BJ (cell line): ENCODE data around the gene SIPA1L3. TPM values are rescaled to one million over a fixed set of nuclear protein-coding genes. Genes with fewer than 3 reads are reported as not detected.

Experiments
- CTCF ChIA-PET: fragments of 350-600 bp; formaldehyde crosslinking; extraction: SDS; loops from one replicate; lab custom pipeline; 2021; ENCODE audit warnings: antibody characterized with exemption, inconsistent platforms; lab: Yijun Ruan, JAX
- POLR2A ChIA-PET: fragments of 300-600 bp; sonication (Branson Sonifier 250); formaldehyde crosslinking; extraction: SDS; loops from one replicate; lab custom pipeline; 2021; ENCODE audit warnings: antibody characterized with exemption; lab: Charles Lee
- DNase-seq: peaks from one replicate; pipeline ENCODE4 v3.0.0-alpha.2; 2011; ENCODE audit warnings: low read depth
- H3K27me3 ChIP-seq: 2 replicates; pipeline ENCODE4 v1.6.0; 2011; ENCODE audit warnings: low read length; ENCODE audit not compliant: control insufficient read depth, insufficient read depth
- H3K36me3 ChIP-seq: 2 replicates; pipeline ENCODE4 v1.5.1; 2011; ENCODE audit warnings: low read length; ENCODE audit not compliant: control insufficient read depth, insufficient read depth
- H3K4me3 ChIP-seq: 2 replicates; pipeline ENCODE4 v1.5.1; 2011; ENCODE audit warnings: low read depth, mild to moderate bottlenecking, control low read depth, low read length
- CTCF ChIP-seq: IDR thresholded peaks from 2 replicates; pipeline ENCODE4 v1.5.1; 2011; ENCODE audit warnings: low read depth, mild to moderate bottlenecking, control low read depth, inconsistent platforms, low read length, moderate library complexity; ENCODE audit not compliant: insufficient read depth
- polyA plus RNA-seq: library from polyadenylated mRNA; depleted of rRNA; stranded (reverse); fragments of >200 nt; gene quantifications from 2 replicates; pipeline ENCODE4 v1.2.3, GENCODE V29; 2011

The SIPA1L3 gene
- polyA plus RNA-seq, 1 experiment = 4.5 TPM

DNA sequence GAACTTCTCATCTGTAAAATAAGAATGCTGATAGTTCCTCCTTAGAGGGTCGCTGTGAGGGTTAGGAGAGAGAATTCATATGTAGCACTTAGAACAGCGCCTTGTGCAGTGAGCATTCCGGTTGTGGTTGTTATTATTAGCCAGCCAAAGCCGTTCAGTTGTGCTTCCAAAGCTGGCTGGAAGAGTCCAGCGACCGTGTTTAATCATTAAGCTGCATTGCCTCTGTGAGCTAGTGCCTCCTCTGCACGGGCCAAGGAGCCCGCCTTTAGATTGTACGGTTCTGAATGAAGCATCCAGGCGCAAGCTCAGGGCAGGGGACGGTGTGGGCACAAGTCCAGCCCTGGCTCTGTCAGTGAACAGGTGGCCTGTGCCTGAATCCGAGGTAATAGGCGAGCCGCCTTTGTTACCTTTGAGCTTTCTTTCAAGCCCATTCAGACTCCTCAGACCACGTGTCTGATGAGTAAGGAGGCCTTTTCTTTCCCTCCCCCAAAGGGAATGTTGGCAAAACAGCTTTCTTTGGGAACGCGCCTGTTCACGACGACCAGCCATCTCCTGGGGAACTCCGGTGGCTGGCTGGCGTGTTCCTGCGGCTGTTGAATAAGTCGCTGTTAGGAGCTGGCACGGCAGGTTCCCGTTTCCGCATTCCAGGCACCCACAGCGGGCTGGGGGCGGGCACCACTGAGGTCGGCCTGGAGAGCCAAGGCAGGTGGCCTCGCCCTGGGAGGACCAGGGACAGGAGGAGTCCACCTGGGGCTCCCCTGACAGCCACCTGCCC, 25.1 kb downstream of the SIPA1L3 start:
- ChIA-PET POLR2A (interaction anchor here (0.7 kb wide), 1 partner anchor 82 kb away, joined by 8 read pairs; no protein-coding TSS in a partner anchor), CTCF (interaction anchor here (1.0 to 1.3 kb wide), 3 partner anchors 11 to 31 kb away, joined by 3 to 4 read pairs (median 4); no protein-coding TSS in a partner anchor)
- Histone ChIP-seq H3K27me3 (no peaks in the 10 kb centered on the region), H3K4me3 (no peak overlapping the region), H3K36me3 (no peaks in the 10 kb centered on the region)
- no peak for DNase-seq
- no peak for TF ChIP-seq CTCF

GRCh38 chr19:37932985-37933936, 26.3 kb downstream of the SIPA1L3 start:
- DNase-seq = no peak
- no peak overlapping the region for H3K4me3 ChIP-seq
- ChIA-PET POLR2A (no interaction called here), CTCF (interaction anchor here (1.1 kb wide), 1 partner anchor 12 kb away, joined by 4 read pairs; no protein-coding TSS in a partner anchor)
- H3K36me3 ChIP-seq = no peaks in the 10 kb centered on the region
- TF ChIP-seq CTCF = no peak
- no peaks in the 10 kb centered on the region for H3K27me3 ChIP-seq

DNA sequence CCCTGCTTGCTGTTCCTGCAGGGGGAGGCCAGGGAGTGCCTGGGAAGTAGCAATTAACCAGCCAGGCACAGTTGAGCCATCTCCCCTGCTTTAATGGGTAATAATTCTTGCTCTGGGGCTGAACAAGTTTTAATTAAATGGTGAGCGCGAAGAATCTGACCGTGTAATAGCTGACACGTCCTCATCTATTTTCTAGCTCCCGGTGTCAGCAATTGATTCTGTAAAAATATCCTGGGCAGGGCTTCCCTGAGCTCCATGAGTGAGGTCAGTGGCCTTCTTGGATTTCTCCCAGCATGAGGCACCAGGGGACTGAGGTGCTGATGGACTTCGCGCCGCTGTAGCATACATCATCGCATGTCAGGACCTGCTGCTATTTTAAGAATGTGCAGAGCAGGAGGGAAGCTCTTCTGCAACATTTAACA, 26.9 kb downstream of the SIPA1L3 start:
- Histone ChIP-seq H3K27me3 (no peaks in the 10 kb centered on the region), H3K36me3 (no peaks in the 10 kb centered on the region), H3K4me3 (no peak overlapping the region)
- DNase-seq = no peak
- no peak for TF ChIP-seq CTCF
- CTCF ChIA-PET = interaction anchor here (1.1 kb wide), 1 partner anchor 12 kb away, joined by 4 read pairs; no protein-coding TSS in a partner anchor
- POLR2A ChIA-PET = no interaction called here

DNA sequence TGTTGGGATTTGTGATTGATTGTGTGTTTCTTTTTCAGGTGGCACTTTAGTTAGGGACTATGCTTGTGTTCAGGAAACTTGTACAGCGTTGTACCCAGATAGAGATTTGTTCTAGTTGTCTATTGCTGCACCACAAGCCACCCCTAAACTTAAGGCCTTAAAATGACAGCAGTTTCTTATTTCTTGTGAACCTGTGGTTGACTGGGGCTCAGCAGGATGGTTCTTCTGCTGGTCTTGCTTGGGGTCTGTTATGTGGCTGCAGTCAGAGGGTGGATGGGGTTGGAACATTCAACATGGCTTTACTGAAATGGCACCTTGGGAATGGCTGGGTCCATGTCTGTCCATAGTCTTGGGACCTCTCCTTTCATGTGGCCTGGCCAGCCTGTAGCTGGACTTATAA, 28.3 kb downstream of the SIPA1L3 start:
- H3K36me3 ChIP-seq = no peaks in the 10 kb centered on the region
- POLR2A ChIA-PET = no interaction called here
- DNase-seq = no peak
- H3K4me3 ChIP-seq = no peak overlapping the region
- TF ChIP-seq CTCF = no peak
- CTCF ChIA-PET = no interaction called here
- H3K27me3 ChIP-seq = no peaks in the 10 kb centered on the region

DNA sequence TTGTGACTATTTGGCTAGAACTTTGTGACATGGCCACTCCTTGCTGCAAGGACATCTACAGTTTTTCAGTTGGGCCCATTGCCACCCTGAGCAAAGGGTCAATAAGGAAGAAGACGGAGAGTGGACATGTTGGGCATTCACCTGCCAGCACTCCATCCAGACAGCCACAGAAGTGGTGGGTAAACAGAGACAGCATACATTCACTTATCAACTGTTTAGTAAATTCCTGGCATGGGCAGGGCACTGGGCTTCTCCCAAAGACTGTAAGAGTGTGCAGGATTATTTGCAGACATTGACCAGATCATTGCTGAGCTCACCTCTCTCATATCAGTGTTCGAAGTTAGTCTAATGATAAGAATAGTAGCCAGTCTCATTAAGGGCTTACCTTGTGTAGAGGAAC, 29.2 kb downstream of the SIPA1L3 start:
- no peaks in the 10 kb centered on the region for H3K36me3 ChIP-seq
- H3K27me3 ChIP-seq = no peaks in the 10 kb centered on the region
- ChIA-PET CTCF (no interaction called here), POLR2A (no interaction called here)
- no peak for TF ChIP-seq CTCF
- no peak for DNase-seq
- no peak overlapping the region for H3K4me3 ChIP-seq
